ENCODE measurements around the gene SREBF1.

- TF ChIP-seq EP300 (IDR thresholded peaks at IDR 0.05), result no peak
- TF ChIP-seq CTCF (IDR thresholded peaks at IDR 0.05), result no peak
- TF ChIP-seq POLR2A (IDR thresholded peaks at IDR 0.05), result no peak
Observed at GRCh38 chr17:17816831-17817551, 19.8 kb downstream of the SREBF1 start.

All from tibial nerve (tissue), 4 donors.